ENCODE measurements around the gene SEC63.
"Not testable (repeated sequence)": the region's sequence is repeated elsewhere in the genome, so short reads cannot be mapped to it uniquely, and the experiment has no call there.

The SEC63 gene

GRCh38 chr6:107871976-107872375, 86.0 kb downstream of the SEC63 start:
- DNase-seq (ENCODE audit: low read depth): peak; percentile 31
- no peak overlapping the region for H3K4me3 ChIP-seq (ENCODE audit: control insufficient read depth, low read depth, low read length)
- TF ChIP-seq, protein P1, sequence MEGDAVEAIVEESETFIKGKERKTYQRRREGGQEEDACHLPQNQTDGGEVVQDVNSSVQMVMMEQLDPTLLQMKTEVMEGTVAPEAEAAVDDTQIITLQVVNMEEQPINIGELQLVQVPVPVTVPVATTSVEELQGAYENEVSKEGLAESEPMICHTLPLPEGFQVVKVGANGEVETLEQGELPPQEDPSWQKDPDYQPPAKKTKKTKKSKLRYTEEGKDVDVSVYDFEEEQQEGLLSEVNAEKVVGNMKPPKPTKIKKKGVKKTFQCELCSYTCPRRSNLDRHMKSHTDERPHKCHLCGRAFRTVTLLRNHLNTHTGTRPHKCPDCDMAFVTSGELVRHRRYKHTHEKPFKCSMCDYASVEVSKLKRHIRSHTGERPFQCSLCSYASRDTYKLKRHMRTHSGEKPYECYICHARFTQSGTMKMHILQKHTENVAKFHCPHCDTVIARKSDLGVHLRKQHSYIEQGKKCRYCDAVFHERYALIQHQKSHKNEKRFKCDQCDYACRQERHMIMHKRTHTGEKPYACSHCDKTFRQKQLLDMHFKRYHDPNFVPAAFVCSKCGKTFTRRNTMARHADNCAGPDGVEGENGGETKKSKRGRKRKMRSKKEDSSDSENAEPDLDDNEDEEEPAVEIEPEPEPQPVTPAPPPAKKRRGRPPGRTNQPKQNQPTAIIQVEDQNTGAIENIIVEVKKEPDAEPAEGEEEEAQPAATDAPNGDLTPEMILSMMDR (conservative IDR thresholded peaks at IDR 0.05; ENCODE audit: control insufficient read depth, insufficient read depth, low read depth, low read length): no peak

DNA sequence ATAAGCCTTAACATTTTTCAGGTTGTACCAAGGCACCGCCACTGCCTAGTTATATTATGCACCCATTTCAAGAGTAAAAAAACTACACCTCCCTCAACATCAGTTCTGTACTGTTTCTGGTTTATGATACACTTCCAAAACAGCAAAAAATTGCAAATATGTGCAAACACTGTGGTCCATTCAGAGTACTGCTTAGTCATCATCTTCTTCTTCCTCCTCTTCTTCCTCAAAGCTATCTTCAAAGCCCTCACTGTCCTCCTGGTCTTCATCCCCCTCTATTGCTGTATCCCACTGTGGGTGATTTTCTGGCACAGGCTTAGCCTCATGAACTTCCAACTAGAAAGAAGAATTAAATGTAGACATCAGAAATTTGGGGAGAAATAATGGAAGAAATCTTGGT, 86.5 kb downstream of the SEC63 start:
- H3K4me3 ChIP-seq (ENCODE audit: control insufficient read depth, low read depth, low read length); DNase-seq (ENCODE audit: low read depth): not testable (repeated sequence)

DNA sequence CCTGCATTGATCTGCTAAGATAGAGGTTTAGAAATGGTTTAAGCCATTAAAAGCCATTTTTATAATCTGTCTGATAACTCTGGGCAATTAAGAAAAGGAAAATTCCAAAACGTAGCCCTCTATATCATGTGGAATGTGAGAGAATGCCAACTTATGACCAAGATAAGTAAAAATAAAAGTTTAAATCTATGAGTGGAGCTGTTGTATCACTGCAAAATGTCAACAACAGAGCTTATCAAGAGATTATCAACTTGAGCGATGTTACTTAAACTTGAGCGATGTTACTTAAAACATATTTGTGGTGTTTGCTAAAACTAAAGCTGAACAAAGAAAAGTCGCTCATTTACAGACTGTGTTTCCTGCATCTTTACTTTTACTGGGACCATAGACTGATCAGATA, 87.0 kb downstream of the SEC63 start:
- H3K4me3 ChIP-seq (ENCODE audit: control insufficient read depth, low read depth, low read length): no peak overlapping the region
- no peak for DNase-seq (ENCODE audit: low read depth)
- TF ChIP-seq, protein P1 (conservative IDR thresholded peaks at IDR 0.05; ENCODE audit: control insufficient read depth, insufficient read depth, low read depth, low read length): no peak

- peak; percentile 56 for DNase-seq (ENCODE audit: low read depth)
- TF ChIP-seq, protein P1 (conservative IDR thresholded peaks at IDR 0.05; ENCODE audit: control insufficient read depth, insufficient read depth, low read depth, low read length): no peak
- H3K4me3 ChIP-seq (ENCODE audit: control insufficient read depth, low read depth, low read length): no peak overlapping the region
These were observed 87.6 kb downstream of the SEC63 start for GRCh38 chr6:107870381-107870780.

GRCh38 chr6:107869871-107870270, 88.1 kb downstream of the SEC63 start:
- TF ChIP-seq, protein P1 (conservative IDR thresholded peaks at IDR 0.05; ENCODE audit: control insufficient read depth, insufficient read depth, low read depth, low read length): no peak
- no peak for DNase-seq (ENCODE audit: low read depth)
- H3K4me3 ChIP-seq (ENCODE audit: control insufficient read depth, low read depth, low read length): no peak overlapping the region

DNA sequence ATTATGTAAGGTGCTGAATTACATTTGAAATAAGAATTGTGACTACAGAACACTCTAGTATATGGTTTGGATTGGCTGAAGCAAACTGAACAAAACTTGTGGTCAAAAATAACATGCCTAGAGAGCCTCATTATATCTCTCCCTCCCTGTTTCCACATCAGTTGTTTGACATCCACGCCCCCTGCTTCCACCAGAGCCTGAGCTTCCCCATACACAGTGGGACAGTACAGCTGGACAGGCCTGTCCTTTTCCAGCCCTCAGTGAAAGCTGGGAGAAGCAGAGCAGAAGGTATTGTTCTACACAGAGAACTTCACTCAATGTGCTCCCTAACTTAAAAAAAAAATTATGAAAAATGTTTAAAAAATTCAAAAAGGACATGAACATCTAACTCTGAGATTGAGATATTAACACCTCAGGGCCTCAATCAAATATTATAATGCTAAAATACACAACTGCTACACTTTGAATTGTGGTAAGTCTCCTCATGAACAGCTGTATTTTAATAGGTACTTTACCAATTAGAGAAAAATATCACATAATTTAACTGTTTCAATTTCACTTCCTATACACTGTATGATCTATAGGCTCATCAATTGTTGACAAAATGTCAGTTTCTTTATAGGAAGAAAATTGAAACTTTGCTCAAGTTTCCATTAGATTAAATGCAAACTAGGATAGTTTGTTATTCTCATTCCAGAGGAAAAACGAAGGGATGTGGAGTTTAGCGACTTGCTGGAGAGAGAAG, 89.0 kb downstream of the SEC63 start:
- DNase-seq (ENCODE audit: low read depth): no peak
- H3K4me3 ChIP-seq (ENCODE audit: control insufficient read depth, low read depth, low read length): no peak overlapping the region
- TF ChIP-seq, protein P1 (conservative IDR thresholded peaks at IDR 0.05; ENCODE audit: control insufficient read depth, insufficient read depth, low read depth, low read length): no peak

DNA sequence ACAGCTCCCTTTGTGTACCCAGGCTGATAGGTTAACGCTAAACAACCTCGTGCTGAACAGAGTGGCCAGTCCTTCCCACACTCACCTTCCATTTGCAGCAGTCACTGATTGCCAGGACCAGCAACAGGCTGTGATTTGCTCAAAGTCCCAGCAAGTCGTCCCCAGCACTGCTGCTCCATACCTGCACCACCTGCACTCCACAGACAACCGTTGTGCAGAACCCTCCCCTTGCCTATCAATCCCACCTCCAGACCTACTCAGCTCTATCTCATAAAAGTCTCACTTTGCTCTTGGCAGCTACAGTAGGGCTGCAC, 90.7 kb downstream of the SEC63 start:
- no peak for DNase-seq (ENCODE audit: low read depth)
- TF ChIP-seq, protein P1 (conservative IDR thresholded peaks at IDR 0.05; ENCODE audit: control insufficient read depth, insufficient read depth, low read depth, low read length): no peak
- no peak overlapping the region for H3K4me3 ChIP-seq (ENCODE audit: control insufficient read depth, low read depth, low read length)

All from fibroblast of mammary gland (primary cell).